Activated naive CD8-positive, alpha-beta T cell (primary cell): ENCODE results near the gene SPTSSB.

Source experiments
- H3K27ac Mint-ChIP-seq: one replicate; pipeline ENCODE4 v1.8.0; 2021; ENCODE audit warnings: mixed read lengths
- H3K27me3 Mint-ChIP-seq: one replicate; pipeline ENCODE4 v1.8.0; 2021; ENCODE audit warnings: mixed read lengths
- H3K36me3 Mint-ChIP-seq: one replicate; pipeline ENCODE4 v1.8.0; 2021; ENCODE audit warnings: mixed read lengths
- H3K4me1 Mint-ChIP-seq: one replicate; pipeline ENCODE4 v1.8.0; 2021; ENCODE audit warnings: low read depth, mixed read lengths
- H3K4me3 Mint-ChIP-seq: one replicate; pipeline ENCODE4 v1.8.0; 2021; ENCODE audit warnings: mild to moderate bottlenecking, mixed read lengths
- H3K9me3 Mint-ChIP-seq: one replicate; pipeline ENCODE4 v1.8.0; 2021; ENCODE audit warnings: low read depth, mixed read lengths

Gene SPTSSB

DNA sequence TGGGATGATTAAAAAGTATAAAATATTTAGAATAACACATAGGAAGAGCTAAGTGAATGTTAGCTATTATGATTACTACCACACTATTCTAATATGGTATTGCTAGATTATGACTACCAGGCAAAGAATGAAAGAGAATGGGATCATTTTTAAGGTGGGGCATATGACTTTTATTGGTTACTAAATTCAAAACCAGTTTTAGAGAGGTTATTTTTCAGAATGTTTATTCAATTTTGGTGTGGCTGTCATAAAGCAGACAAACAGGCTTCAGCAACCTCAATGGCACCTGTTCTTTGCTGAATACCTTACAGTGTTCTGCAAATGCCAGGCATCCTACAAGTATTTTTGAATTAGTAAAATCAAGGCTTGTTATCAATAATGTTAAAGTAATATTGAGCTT, 12.8 kb downstream of the SPTSSB start:
- no peaks in the 10 kb centered on the region for H3K9me3 Mint-ChIP-seq
- no peaks in the 10 kb centered on the region for H3K36me3 Mint-ChIP-seq
- H3K27ac Mint-ChIP-seq: no peak overlapping the region
- H3K4me3 Mint-ChIP-seq: no peak overlapping the region
- H3K4me1 Mint-ChIP-seq: no peaks in the 10 kb centered on the region
- H3K27me3 Mint-ChIP-seq: peaks cover 5% of the 10 kb centered on the region

GRCh38 chr3:161356287-161356686, 15.0 kb downstream of the SPTSSB start:
- Mint-ChIP-seq H3K36me3 (no peaks in the 10 kb centered on the region), H3K4me1 (no peaks in the 10 kb centered on the region), H3K27me3 (peaks cover 8% of the 10 kb centered on the region), H3K27ac (no peak overlapping the region), H3K9me3 (no peaks in the 10 kb centered on the region), H3K4me3 (no peak overlapping the region)

DNA sequence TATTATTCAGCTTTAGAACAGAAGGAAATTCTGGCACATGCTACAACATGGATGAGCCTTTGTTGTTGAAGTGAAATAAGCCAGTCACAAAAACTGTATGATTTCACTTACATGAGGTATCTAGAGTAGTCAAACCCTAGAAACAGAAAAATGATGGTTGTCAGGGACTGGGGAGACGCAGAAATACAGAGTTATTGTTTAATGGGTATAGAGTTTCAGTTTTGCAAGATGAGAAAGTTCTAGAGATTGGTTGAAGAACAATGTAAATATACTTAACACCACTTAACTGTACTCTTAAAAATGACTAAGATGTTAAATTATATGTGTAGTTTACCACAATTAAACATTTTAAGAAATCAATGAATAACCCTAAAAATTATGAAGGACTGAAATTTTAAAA, 15.8 kb downstream of the SPTSSB start:
- Mint-ChIP-seq H3K9me3 (no peaks in the 10 kb centered on the region), H3K4me3 (no peak overlapping the region), H3K36me3 (no peaks in the 10 kb centered on the region), H3K27me3 (peaks cover 8% of the 10 kb centered on the region), H3K4me1 (peaks cover 3% of the 10 kb centered on the region), H3K27ac (no peak overlapping the region)

- H3K4me3 Mint-ChIP-seq: no peak overlapping the region
- peaks cover 12% of the 10 kb centered on the region for H3K4me1 Mint-ChIP-seq
- no peaks in the 10 kb centered on the region for H3K9me3 Mint-ChIP-seq
- no peaks in the 10 kb centered on the region for H3K36me3 Mint-ChIP-seq
- H3K27me3 Mint-ChIP-seq: peaks cover 8% of the 10 kb centered on the region
- no peak overlapping the region for H3K27ac Mint-ChIP-seq
Measured at GRCh38 chr3:161354554-161354953, 16.8 kb downstream of the SPTSSB start.

GRCh38 chr3:161351330-161351729, 20.0 kb downstream of the SPTSSB start:
- no peak overlapping the region for H3K27ac Mint-ChIP-seq
- no peak overlapping the region for H3K4me3 Mint-ChIP-seq
- no peaks in the 10 kb centered on the region for H3K9me3 Mint-ChIP-seq
- peaks cover 8% of the 10 kb centered on the region for H3K27me3 Mint-ChIP-seq
- H3K36me3 Mint-ChIP-seq: no peaks in the 10 kb centered on the region
- H3K4me1 Mint-ChIP-seq: peaks cover 28% of the 10 kb centered on the region

GRCh38 chr3:161350916-161351315, 20.4 kb downstream of the SPTSSB start:
- Mint-ChIP-seq H3K27ac (no peak overlapping the region), H3K4me3 (no peak overlapping the region), H3K9me3 (no peaks in the 10 kb centered on the region), H3K4me1 (peaks cover 28% of the 10 kb centered on the region), H3K36me3 (no peaks in the 10 kb centered on the region), H3K27me3 (peaks cover 8% of the 10 kb centered on the region)

- Mint-ChIP-seq H3K9me3 (no peaks in the 10 kb centered on the region), H3K4me3 (peak overlapping the region; percentile 15), H3K27ac (peak overlapping the region; percentile 81), H3K4me1 (peaks cover 28% of the 10 kb centered on the region), H3K27me3 (peaks cover 4% of the 10 kb centered on the region), H3K36me3 (no peaks in the 10 kb centered on the region)
Measured at GRCh38 chr3:161349529-161350312, 21.6 kb downstream of the SPTSSB start.

DNA sequence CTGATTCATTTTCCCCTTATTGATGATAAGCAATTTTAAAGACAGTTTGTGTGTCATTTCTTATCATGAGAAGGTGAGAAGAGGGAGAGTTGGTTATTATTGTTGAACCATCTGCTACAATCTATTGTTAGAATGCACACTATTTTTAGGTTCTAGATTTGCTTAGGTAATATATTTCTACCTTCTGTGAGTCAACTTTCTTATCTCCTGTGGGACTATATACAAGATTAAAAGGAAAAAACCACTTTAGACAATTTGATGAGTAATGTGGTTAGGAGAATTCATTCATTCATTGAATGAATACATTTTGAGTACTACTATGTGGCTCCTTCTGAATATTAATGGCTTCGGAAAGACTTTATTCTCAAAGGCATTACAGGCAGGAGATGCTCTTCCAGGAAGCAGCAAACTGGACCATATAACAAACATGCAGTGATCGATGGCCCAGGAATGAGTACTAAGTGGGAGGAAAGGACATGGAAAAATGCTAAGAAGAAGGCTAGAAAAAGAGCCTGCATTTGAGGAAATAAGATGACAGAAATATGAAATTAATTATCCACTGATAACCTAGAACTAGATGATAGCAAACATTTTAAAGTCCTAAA, 22.4 kb downstream of the SPTSSB start:
- peaks cover 28% of the 10 kb centered on the region for H3K4me1 Mint-ChIP-seq
- H3K27me3 Mint-ChIP-seq: peaks cover 4% of the 10 kb centered on the region
- H3K4me3 Mint-ChIP-seq: peak overlapping the region; percentile 15
- H3K9me3 Mint-ChIP-seq: no peaks in the 10 kb centered on the region
- H3K27ac Mint-ChIP-seq: peak overlapping the region; percentile 81
- H3K36me3 Mint-ChIP-seq: no peaks in the 10 kb centered on the region

GRCh38 chr3:161347726-161348125, 23.6 kb downstream of the SPTSSB start:
- Mint-ChIP-seq H3K36me3 (no peaks in the 10 kb centered on the region), H3K27me3 (peaks cover 2% of the 10 kb centered on the region), H3K4me1 (peaks cover 28% of the 10 kb centered on the region), H3K27ac (no peak overlapping the region), H3K4me3 (no peak overlapping the region), H3K9me3 (no peaks in the 10 kb centered on the region)

- Mint-ChIP-seq H3K27ac (no peak overlapping the region), H3K4me3 (no peak overlapping the region), H3K9me3 (no peaks in the 10 kb centered on the region), H3K4me1 (peaks cover 20% of the 10 kb centered on the region), H3K27me3 (peaks cover 3% of the 10 kb centered on the region), H3K36me3 (no peaks in the 10 kb centered on the region)
Measured at GRCh38 chr3:161345023-161345422, 26.3 kb downstream of the SPTSSB start.

DNA sequence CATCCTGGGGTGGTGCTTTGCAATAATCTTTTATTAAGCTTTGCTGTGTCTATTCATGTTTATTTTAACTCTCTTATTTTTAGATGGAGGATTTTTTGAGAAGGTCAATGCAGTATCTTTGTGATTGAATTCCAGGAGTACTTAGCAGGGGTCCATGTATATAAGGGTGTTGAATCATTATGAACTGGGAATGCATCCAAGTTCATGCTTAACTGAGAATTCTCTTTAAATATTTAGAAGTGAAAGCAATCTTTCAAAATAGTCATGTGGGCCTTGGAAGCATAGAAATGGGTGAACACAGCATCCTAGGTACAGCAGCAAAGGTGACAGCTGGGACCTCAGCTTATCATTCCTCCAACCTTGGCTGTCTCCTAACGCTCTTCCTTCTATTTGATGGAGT, 27.3 kb downstream of the SPTSSB start:
- Mint-ChIP-seq H3K36me3 (no peaks in the 10 kb centered on the region), H3K27me3 (peaks cover 3% of the 10 kb centered on the region), H3K4me3 (no peak overlapping the region), H3K4me1 (peaks cover 10% of the 10 kb centered on the region), H3K27ac (no peak overlapping the region), H3K9me3 (no peaks in the 10 kb centered on the region)

- Mint-ChIP-seq H3K36me3 (no peaks in the 10 kb centered on the region), H3K4me3 (no peak overlapping the region), H3K4me1 (peaks cover 6% of the 10 kb centered on the region), H3K27me3 (peaks cover 3% of the 10 kb centered on the region), H3K27ac (no peak overlapping the region), H3K9me3 (no peaks in the 10 kb centered on the region)
Measured at GRCh38 chr3:161343540-161343939, 27.8 kb downstream of the SPTSSB start.

GRCh38 chr3:161342629-161343028, 28.7 kb downstream of the SPTSSB start:
- H3K4me3 Mint-ChIP-seq: no peak overlapping the region
- no peaks in the 10 kb centered on the region for H3K36me3 Mint-ChIP-seq
- peaks cover 4% of the 10 kb centered on the region for H3K27me3 Mint-ChIP-seq
- no peaks in the 10 kb centered on the region for H3K9me3 Mint-ChIP-seq
- H3K27ac Mint-ChIP-seq: no peak overlapping the region
- no peaks in the 10 kb centered on the region for H3K4me1 Mint-ChIP-seq

- H3K4me3 Mint-ChIP-seq: no peak overlapping the region
- no peaks in the 10 kb centered on the region for H3K4me1 Mint-ChIP-seq
- no peak overlapping the region for H3K27ac Mint-ChIP-seq
- no peaks in the 10 kb centered on the region for H3K9me3 Mint-ChIP-seq
- no peaks in the 10 kb centered on the region for H3K36me3 Mint-ChIP-seq
- H3K27me3 Mint-ChIP-seq: peaks cover 8% of the 10 kb centered on the region
Measured at GRCh38 chr3:161339517-161340500, 31.5 kb downstream of the SPTSSB start.

DNA sequence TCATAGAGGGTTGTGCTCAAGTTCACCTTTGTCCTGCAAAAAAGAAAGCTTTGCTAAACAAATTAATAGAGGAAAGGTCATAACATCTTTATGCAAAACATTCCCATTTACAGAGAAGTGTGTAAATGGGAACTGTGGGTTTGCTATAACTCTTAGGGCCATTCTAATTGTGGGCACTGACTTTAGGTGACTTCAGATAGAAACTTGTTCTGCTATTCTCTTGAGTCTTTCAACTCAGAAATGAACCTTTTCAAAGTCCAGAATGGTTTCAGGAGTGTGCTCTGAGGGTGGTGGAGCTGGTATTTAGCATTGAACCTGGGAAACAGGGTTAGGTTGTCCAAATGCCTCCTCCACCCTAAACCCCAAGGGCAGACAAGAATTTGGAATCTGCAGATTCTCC, 34.0 kb downstream of the SPTSSB start:
- Mint-ChIP-seq H3K4me1 (no peaks in the 10 kb centered on the region), H3K4me3 (no peak overlapping the region), H3K27me3 (peaks cover 17% of the 10 kb centered on the region), H3K27ac (no peak overlapping the region), H3K36me3 (no peaks in the 10 kb centered on the region), H3K9me3 (no peaks in the 10 kb centered on the region)
